ENCODE results near the gene NEDD4L.

GRCh38 chr18:58010265-58010664 is 33.8 kb upstream of the NEDD4L start:
- TF ChIP-seq POLR2A (IDR thresholded peaks at IDR 0.05) (no peak), CTCF (IDR thresholded peaks at IDR 0.05) (no peak)

Data from adrenal gland (tissue), 5 donors.